Measurements from ENCODE around the gene FAM13A.

- TF ChIP-seq ZNF274 (IDR thresholded peaks at IDR 0.05; ENCODE audit: low read length) (no peak), ZNF274 (tag by site-specific recombination; IDR thresholded peaks at IDR 0.05; ENCODE audit: borderline replicate concordance) (no peak), ZNF561 (tag by site-specific recombination; IDR thresholded peaks at IDR 0.05; ENCODE audit: borderline replicate concordance) (no peak), ZNF350 (tag by site-specific recombination; IDR thresholded peaks at IDR 0.05) (no peak), BCL11A (tag by site-specific recombination; IDR thresholded peaks at IDR 0.05; ENCODE audit: low read depth) (no peak), ZBTB11 (tag by site-specific recombination; conservative IDR thresholded peaks at IDR 0.05; ENCODE audit: low read depth) (no peak)
- TF ChIP-seq, protein P1, sequence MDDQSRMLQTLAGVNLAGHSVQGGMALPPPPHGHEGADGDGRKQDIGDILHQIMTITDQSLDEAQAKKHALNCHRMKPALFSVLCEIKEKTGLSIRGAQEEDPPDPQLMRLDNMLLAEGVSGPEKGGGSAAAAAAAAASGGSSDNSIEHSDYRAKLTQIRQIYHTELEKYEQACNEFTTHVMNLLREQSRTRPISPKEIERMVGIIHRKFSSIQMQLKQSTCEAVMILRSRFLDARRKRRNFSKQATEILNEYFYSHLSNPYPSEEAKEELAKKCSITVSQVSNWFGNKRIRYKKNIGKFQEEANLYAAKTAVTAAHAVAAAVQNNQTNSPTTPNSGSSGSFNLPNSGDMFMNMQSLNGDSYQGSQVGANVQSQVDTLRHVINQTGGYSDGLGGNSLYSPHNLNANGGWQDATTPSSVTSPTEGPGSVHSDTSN (CRISPR knock-in tag; IDR thresholded peaks at IDR 0.05): no peak
- TF ChIP-seq, protein P2, sequence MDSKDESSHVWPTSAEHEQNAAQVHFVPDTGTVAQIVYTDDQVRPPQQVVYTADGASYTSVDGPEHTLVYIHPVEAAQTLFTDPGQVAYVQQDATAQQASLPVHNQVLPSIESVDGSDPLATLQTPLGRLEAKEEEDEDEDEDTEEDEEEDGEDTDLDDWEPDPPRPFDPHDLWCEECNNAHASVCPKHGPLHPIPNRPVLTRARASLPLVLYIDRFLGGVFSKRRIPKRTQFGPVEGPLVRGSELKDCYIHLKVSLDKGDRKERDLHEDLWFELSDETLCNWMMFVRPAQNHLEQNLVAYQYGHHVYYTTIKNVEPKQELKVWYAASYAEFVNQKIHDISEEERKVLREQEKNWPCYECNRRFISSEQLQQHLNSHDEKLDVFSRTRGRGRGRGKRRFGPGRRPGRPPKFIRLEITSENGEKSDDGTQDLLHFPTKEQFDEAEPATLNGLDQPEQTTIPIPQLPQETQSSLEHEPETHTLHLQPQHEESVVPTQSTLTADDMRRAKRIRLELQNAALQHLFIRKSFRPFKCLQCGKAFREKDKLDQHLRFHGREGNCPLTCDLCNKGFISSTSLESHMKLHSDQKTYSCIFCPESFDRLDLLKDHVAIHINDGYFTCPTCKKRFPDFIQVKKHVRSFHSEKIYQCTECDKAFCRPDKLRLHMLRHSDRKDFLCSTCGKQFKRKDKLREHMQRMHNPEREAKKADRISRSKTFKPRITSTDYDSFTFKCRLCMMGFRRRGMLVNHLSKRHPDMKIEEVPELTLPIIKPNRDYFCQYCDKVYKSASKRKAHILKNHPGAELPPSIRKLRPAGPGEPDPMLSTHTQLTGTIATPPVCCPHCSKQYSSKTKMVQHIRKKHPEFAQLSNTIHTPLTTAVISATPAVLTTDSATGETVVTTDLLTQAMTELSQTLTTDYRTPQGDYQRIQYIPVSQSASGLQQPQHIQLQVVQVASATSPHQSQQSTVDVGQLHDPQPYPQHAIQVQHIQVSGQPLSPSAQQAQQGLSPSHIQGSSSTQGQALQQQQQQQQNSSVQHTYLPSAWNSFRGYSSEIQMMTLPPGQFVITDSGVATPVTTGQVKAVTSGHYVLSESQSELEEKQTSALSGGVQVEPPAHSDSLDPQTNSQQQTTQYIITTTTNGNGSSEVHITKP (tag by site-specific recombination; IDR thresholded peaks at IDR 0.05): no peak
- TF ChIP-seq, protein P3, sequence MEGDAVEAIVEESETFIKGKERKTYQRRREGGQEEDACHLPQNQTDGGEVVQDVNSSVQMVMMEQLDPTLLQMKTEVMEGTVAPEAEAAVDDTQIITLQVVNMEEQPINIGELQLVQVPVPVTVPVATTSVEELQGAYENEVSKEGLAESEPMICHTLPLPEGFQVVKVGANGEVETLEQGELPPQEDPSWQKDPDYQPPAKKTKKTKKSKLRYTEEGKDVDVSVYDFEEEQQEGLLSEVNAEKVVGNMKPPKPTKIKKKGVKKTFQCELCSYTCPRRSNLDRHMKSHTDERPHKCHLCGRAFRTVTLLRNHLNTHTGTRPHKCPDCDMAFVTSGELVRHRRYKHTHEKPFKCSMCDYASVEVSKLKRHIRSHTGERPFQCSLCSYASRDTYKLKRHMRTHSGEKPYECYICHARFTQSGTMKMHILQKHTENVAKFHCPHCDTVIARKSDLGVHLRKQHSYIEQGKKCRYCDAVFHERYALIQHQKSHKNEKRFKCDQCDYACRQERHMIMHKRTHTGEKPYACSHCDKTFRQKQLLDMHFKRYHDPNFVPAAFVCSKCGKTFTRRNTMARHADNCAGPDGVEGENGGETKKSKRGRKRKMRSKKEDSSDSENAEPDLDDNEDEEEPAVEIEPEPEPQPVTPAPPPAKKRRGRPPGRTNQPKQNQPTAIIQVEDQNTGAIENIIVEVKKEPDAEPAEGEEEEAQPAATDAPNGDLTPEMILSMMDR (tag by site-specific recombination; IDR thresholded peaks at IDR 0.05): no peak
- TF ChIP-seq, protein P4, sequence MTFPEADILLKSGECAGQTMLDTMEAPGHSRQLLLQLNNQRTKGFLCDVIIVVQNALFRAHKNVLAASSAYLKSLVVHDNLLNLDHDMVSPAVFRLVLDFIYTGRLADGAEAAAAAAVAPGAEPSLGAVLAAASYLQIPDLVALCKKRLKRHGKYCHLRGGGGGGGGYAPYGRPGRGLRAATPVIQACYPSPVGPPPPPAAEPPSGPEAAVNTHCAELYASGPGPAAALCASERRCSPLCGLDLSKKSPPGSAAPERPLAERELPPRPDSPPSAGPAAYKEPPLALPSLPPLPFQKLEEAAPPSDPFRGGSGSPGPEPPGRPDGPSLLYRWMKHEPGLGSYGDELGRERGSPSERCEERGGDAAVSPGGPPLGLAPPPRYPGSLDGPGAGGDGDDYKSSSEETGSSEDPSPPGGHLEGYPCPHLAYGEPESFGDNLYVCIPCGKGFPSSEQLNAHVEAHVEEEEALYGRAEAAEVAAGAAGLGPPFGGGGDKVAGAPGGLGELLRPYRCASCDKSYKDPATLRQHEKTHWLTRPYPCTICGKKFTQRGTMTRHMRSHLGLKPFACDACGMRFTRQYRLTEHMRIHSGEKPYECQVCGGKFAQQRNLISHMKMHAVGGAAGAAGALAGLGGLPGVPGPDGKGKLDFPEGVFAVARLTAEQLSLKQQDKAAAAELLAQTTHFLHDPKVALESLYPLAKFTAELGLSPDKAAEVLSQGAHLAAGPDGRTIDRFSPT (tag by site-specific recombination; IDR thresholded peaks at IDR 0.05): no peak
- TF ChIP-seq, protein P5, sequence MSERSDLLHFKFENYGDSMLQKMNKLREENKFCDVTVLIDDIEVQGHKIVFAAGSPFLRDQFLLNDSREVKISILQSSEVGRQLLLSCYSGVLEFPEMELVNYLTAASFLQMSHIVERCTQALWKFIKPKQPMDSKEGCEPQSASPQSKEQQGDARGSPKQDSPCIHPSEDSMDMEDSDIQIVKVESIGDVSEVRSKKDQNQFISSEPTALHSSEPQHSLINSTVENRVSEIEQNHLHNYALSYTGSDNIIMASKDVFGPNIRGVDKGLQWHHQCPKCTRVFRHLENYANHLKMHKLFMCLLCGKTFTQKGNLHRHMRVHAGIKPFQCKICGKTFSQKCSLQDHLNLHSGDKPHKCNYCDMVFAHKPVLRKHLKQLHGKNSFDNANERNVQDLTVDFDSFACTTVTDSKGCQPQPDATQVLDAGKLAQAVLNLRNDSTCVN (tag by site-specific recombination; optimal IDR thresholded peaks at IDR 0.05): no peak
These were observed 245.1 kb downstream of the FAM13A start for GRCh38 chr4:88811904-88812303.
